Lung (tissue), 13 donors: ENCODE data around the gene ZNF829. TPM values are rescaled to one million over a fixed set of nuclear protein-coding genes. Genes with fewer than 3 reads are reported as not detected.
A peak's percentile ranks its signal among the peaks of the same experiment; 100 is the strongest.

Source experiments
- ATAC-seq: fragments of 200-7000 bp; cut with Tn5 transposase; one replicate; pipeline ENCODE4 v1.9.1; 2020; ENCODE audit warnings: moderate number of reproducible peaks; ENCODE audit not compliant: insufficient read depth, low FRiP score
- DNase-seq, 3 donors: peaks; one replicate each; pipeline ENCODE4 v3.0.0-alpha.2; 2013 to 2017
- H3K27ac ChIP-seq, 2 donors: one replicate each; pipeline ENCODE4 v1.5.1; 2013; ENCODE audit warnings: mild to moderate bottlenecking in 2 of 2, moderate library complexity in 2 of 2, control low read depth in 1 of 2, inconsistent platforms in 1 of 2, low read depth in 1 of 2, low read length in 1 of 2
- H3K27me3 ChIP-seq, 3 donors: one replicate each; pipeline ENCODE4 v1.5.1; 2013; ENCODE audit warnings: low read length in 2 of 3; ENCODE audit not compliant: control insufficient read depth in 3 of 3, insufficient read depth in 3 of 3
- H3K36me3 ChIP-seq, 4 donors: one replicate each; pipeline ENCODE4 v1.5.1; 2013; ENCODE audit warnings: low read length in 4 of 4, mild to moderate bottlenecking in 1 of 4, moderate library complexity in 1 of 4; ENCODE audit not compliant: control insufficient read depth in 4 of 4, insufficient read depth in 4 of 4
- H3K4me1 ChIP-seq, 5 donors: one replicate each; pipeline ENCODE4 v1.5.1; 2013; ENCODE audit warnings: low read length in 5 of 5, mild to moderate bottlenecking in 2 of 5, moderate library complexity in 1 of 5; ENCODE audit not compliant: control insufficient read depth in 5 of 5, insufficient read depth in 5 of 5
- H3K4me3 ChIP-seq: one replicate; pipeline ENCODE4 v1.5.1; 2013; ENCODE audit warnings: mild to moderate bottlenecking, control low read depth, moderate library complexity
- H3K9ac ChIP-seq, 2 donors: one replicate each; pipeline ENCODE4 v1.5.1; 2013; ENCODE audit warnings: low read length in 2 of 2, control low read depth in 1 of 2; ENCODE audit not compliant: insufficient read depth in 1 of 2
- H3K9me3 ChIP-seq, 4 donors: one replicate each; pipeline ENCODE4 v1.5.1; 2013; ENCODE audit warnings: low read length in 3 of 4, mild to moderate bottlenecking in 1 of 4, moderate library complexity in 1 of 4; ENCODE audit not compliant: control insufficient read depth in 4 of 4, insufficient read depth in 3 of 4
- WGBS, 2 donors: extraction: QIAGEN DNeasy Blood & Tissue Kit; methylation state at CpG; one replicate each; pipeline ENCODE4 v1.1.7; 2013; 5-methylcytosine and 5-hydroxymethylcytosine counted together
- polyA plus RNA-seq, 2 donors: library from polyadenylated mRNA; stranded (reverse); fragments of 200-250 nt; gene quantifications; one replicate each; pipeline ENCODE4 v1.2.1, GENCODE V29; 2013
- small RNA-seq: library from RNA; depleted of rRNA; stranded (forward); fragments of <200 nt; gene quantifications from one replicate; pipeline ENCODE3, GENCODE V24; 2014; ENCODE audit warnings: low replicate concordance
- total RNA-seq, 2 donors: library from RNA; depleted of rRNA in 1 of 2; stranded (reverse); fragments of >200 nt in 1 of 2; gene quantifications; one replicate each; pipeline ENCODE4 v1.2.1, GENCODE V29; 2014 to 2021
- TF ChIP-seq, protein P1 (sequence below): IDR thresholded peaks from 2 replicates; pipeline ENCODE4 v1.5.1; 2012; ENCODE audit warnings: mild to moderate bottlenecking; ENCODE audit errors: control extremely low read depth, extremely low read depth
- donor health status: control.
- donor health status: control.
- donor health status: Bipolar disorder and iron deficiency.
- donor health status: healthy.
- donor health status: DM: yes; HTN: yes; CAD: no.

The ZNF829 gene
- total and polyA plus RNA-seq, 4 donors = 0.65 to 4.2 (median 1.6) TPM

DNA sequence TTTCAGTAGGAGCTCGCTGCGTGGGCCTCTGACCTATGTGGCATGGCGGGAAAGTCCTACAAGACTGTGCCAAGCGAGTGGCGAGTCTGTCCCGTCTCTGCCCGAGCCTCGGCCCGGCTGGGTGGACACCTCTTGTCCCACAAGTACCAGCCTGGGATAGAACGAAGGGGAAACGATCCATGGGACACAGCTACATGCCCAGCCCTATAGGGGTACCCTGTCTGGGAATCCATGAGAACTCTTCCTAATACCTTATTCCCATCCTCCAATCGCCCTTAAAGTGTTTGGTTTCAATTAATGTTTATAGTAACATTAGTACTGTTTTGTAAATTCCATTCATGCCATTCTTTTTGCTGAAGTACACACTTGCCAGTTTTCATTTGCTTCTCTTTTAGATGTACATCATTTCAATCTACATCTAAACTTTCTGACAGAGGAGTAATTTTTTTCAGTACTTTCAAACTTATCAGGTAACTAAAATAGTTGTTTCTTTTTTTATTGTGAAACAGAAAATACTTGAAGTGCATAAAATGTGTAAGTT lies 77.2 kb downstream of the ZNF829 start:
- peak in 1 of 3 donors; percentile 45 for DNase-seq
- H3K36me3 ChIP-seq = peaks cover 3 to 18% (median 10%) of the 10 kb centered on the region in 4 donors
- H3K9ac ChIP-seq = peak overlapping the region; percentile 78 to 95
- H3K4me3 ChIP-seq = peak overlapping the region; percentile 82
- TF ChIP-seq, protein P1, sequence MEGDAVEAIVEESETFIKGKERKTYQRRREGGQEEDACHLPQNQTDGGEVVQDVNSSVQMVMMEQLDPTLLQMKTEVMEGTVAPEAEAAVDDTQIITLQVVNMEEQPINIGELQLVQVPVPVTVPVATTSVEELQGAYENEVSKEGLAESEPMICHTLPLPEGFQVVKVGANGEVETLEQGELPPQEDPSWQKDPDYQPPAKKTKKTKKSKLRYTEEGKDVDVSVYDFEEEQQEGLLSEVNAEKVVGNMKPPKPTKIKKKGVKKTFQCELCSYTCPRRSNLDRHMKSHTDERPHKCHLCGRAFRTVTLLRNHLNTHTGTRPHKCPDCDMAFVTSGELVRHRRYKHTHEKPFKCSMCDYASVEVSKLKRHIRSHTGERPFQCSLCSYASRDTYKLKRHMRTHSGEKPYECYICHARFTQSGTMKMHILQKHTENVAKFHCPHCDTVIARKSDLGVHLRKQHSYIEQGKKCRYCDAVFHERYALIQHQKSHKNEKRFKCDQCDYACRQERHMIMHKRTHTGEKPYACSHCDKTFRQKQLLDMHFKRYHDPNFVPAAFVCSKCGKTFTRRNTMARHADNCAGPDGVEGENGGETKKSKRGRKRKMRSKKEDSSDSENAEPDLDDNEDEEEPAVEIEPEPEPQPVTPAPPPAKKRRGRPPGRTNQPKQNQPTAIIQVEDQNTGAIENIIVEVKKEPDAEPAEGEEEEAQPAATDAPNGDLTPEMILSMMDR = no peak
- H3K27me3 ChIP-seq = no peaks in the 10 kb centered on the region
- peak overlapping the region; percentile 84 to 95 for H3K27ac ChIP-seq
- WGBS, 2 donors = 17 to 24% methylated on average over 12 of the region's 12 CpGs
- H3K4me1 ChIP-seq = peaks cover 5 to 14% (median 6%) of the 10 kb centered on the region in 5 donors
- peaks cover 0 to 21% (median 5%) of the 10 kb centered on the region in 4 donors for H3K9me3 ChIP-seq
- no peak for ATAC-seq

Small RNAs within 50 kb of the gene (small RNA-seq; reads per million reads assigned to genes)
- not detected for gene RF00019

Other genes starting within 250 kb of the ZNF829 start
- 10 to 100 TPM in 1 of 2 donors, 1 to 10 TPM in 1; 8.7 to 15.3 TPM for gene ZNF461, start 249.5 kb downstream of the ZNF829 start, total RNA-seq
- gene ZNF461, start 249.5 kb downstream of the ZNF829 start, polyA plus RNA-seq = 1 to 10 TPM; 2.0 to 3.8 TPM
- 10 to 100 TPM in 1 of 2 donors, 1 to 10 TPM in 1; 3.9 to 12.3 TPM for gene ZNF567, start 228.7 kb downstream of the ZNF829 start, total RNA-seq
- 1 to 10 TPM; 2.3 to 2.4 TPM for gene ZNF567, start 228.7 kb downstream of the ZNF829 start, polyA plus RNA-seq
- 1 to 10 TPM; 3.1 to 4.9 TPM for gene ZNF850, start 143.5 kb downstream of the ZNF829 start, total RNA-seq
- under 1 TPM; 0.31 to 0.38 TPM for gene ZNF850, start 143.5 kb downstream of the ZNF829 start, polyA plus RNA-seq
- gene ZNF790, start 77.9 kb downstream of the ZNF829 start, total RNA-seq = 10 to 100 TPM in 1 of 2 donors, 1 to 10 TPM in 1; 5.9 to 10.7 TPM
- gene ZNF790, start 77.9 kb downstream of the ZNF829 start, polyA plus RNA-seq = 1 to 10 TPM; 2.0 to 2.5 TPM
- 10 to 100 TPM in 1 of 2 donors, 1 to 10 TPM in 1; 3.8 to 22.5 TPM for gene ZNF345, start 65.4 kb downstream of the ZNF829 start, total RNA-seq
- gene ZNF345, start 65.4 kb downstream of the ZNF829 start, polyA plus RNA-seq = 1 to 10 TPM; 1.8 to 3.2 TPM
- gene ZNF568, start within 50 bp of the ZNF829 start, total RNA-seq = 10 to 100 TPM in 1 of 2 donors, 1 to 10 TPM in 1; 9.0 to 25.3 TPM
- gene ZNF568, start within 50 bp of the ZNF829 start, polyA plus RNA-seq = 1 to 10 TPM; 2.5 to 3.2 TPM
- gene ZNF420, start 162.1 kb upstream of the ZNF829 start, total RNA-seq = 10 to 100 TPM in 1 of 2 donors, 1 to 10 TPM in 1; 8.0 to 11.2 TPM
- gene ZNF420, start 162.1 kb upstream of the ZNF829 start, polyA plus RNA-seq = 1 to 10 TPM; 2.4 to 3.2 TPM